ENCODE data around the gene ERN1.
"Not testable (repeated sequence)": the region's sequence is repeated elsewhere in the genome, so short reads cannot be mapped to it uniquely, and the experiment has no call there.

Gene ERN1

GRCh38 chr17:64017381-64017980 lies 112.5 kb downstream of the ERN1 start:
- Histone ChIP-seq H3K27me3 (replicated peaks; ENCODE audit: control insufficient read depth, insufficient read depth, low read length, poor library complexity, severe bottlenecking) (no peaks in the 10 kb centered on the region), H3K9me3 (ENCODE audit: control insufficient read depth, low read length) (no peaks in the 10 kb centered on the region), H3K36me3 (ENCODE audit: control insufficient read depth, insufficient read depth, low read length) (no peaks in the 10 kb centered on the region), H3K4me3 (ENCODE audit: insufficient read depth, low read depth, low read length, poor library complexity, severe bottlenecking) (peak overlapping the region; percentile 52), H3K4me1 (ENCODE audit: control insufficient read depth, insufficient read depth, low read length, poor library complexity, severe bottlenecking) (peaks cover 47% of the 10 kb centered on the region), H3K27ac (ENCODE audit: insufficient read depth, low read length, poor library complexity, severe bottlenecking) (peak overlapping the region; percentile 92)
- DNase-seq: no peak

- no peaks in the 10 kb centered on the region for H3K36me3 ChIP-seq (ENCODE audit: control insufficient read depth, insufficient read depth, low read length)
- H3K27ac ChIP-seq (ENCODE audit: insufficient read depth, low read length, poor library complexity, severe bottlenecking): peak overlapping the region; percentile 92
- H3K4me3 ChIP-seq (ENCODE audit: insufficient read depth, low read depth, low read length, poor library complexity, severe bottlenecking): peak overlapping the region; percentile 52
- H3K4me1 ChIP-seq (ENCODE audit: control insufficient read depth, insufficient read depth, low read length, poor library complexity, severe bottlenecking): peaks cover 46% of the 10 kb centered on the region
- no peaks in the 10 kb centered on the region for H3K27me3 ChIP-seq (replicated peaks; ENCODE audit: control insufficient read depth, insufficient read depth, low read length, poor library complexity, severe bottlenecking)
- H3K9me3 ChIP-seq (ENCODE audit: control insufficient read depth, low read length): no peaks in the 10 kb centered on the region
- no peak for DNase-seq
Observed at GRCh38 chr17:64016974-64017373, 113.0 kb downstream of the ERN1 start.

- H3K27ac ChIP-seq (ENCODE audit: insufficient read depth, low read length, poor library complexity, severe bottlenecking): peak overlapping the region; percentile 92
- H3K9me3 ChIP-seq (ENCODE audit: control insufficient read depth, low read length): no peaks in the 10 kb centered on the region
- H3K4me1 ChIP-seq (ENCODE audit: control insufficient read depth, insufficient read depth, low read length, poor library complexity, severe bottlenecking): peaks cover 44% of the 10 kb centered on the region
- no peaks in the 10 kb centered on the region for H3K27me3 ChIP-seq (replicated peaks; ENCODE audit: control insufficient read depth, insufficient read depth, low read length, poor library complexity, severe bottlenecking)
- peaks cover 6% of the 10 kb centered on the region for H3K36me3 ChIP-seq (ENCODE audit: control insufficient read depth, insufficient read depth, low read length)
- H3K4me3 ChIP-seq (ENCODE audit: insufficient read depth, low read depth, low read length, poor library complexity, severe bottlenecking): peak overlapping the region; percentile 52
- DNase-seq: no peak
Observed at GRCh38 chr17:64016231-64016784, 113.6 kb downstream of the ERN1 start.

GRCh38 chr17:64015447-64015846 lies 114.5 kb downstream of the ERN1 start:
- H3K4me1 ChIP-seq (ENCODE audit: control insufficient read depth, insufficient read depth, low read length, poor library complexity, severe bottlenecking): peaks cover 39% of the 10 kb centered on the region
- peak overlapping the region; percentile 92 for H3K27ac ChIP-seq (ENCODE audit: insufficient read depth, low read length, poor library complexity, severe bottlenecking)

GRCh38 chr17:64009571-64010402 lies 120.2 kb downstream of the ERN1 start:
- Histone ChIP-seq H3K36me3 (ENCODE audit: control insufficient read depth, insufficient read depth, low read length) (peaks cover 40% of the 10 kb centered on the region), H3K4me3 (ENCODE audit: insufficient read depth, low read depth, low read length, poor library complexity, severe bottlenecking) (no peak overlapping the region), H3K4me1 (ENCODE audit: control insufficient read depth, insufficient read depth, low read length, poor library complexity, severe bottlenecking) (peaks cover 43% of the 10 kb centered on the region), H3K27me3 (replicated peaks; ENCODE audit: control insufficient read depth, insufficient read depth, low read length, poor library complexity, severe bottlenecking) (no peaks in the 10 kb centered on the region), H3K27ac (ENCODE audit: insufficient read depth, low read length, poor library complexity, severe bottlenecking) (no peak overlapping the region), H3K9me3 (ENCODE audit: control insufficient read depth, low read length) (no peaks in the 10 kb centered on the region)
- no peak for DNase-seq

More at GRCh38 chr17:64015447-64015846, 114.5 kb downstream of the ERN1 start:
- peak overlapping the region; percentile 23 for H3K4me3 ChIP-seq (ENCODE audit: insufficient read depth, low read depth, low read length, poor library complexity, severe bottlenecking)
- DNase-seq: no peak
- H3K9me3 ChIP-seq (ENCODE audit: control insufficient read depth, low read length): no peaks in the 10 kb centered on the region
- H3K27me3 ChIP-seq (replicated peaks; ENCODE audit: control insufficient read depth, insufficient read depth, low read length, poor library complexity, severe bottlenecking): no peaks in the 10 kb centered on the region
- H3K36me3 ChIP-seq (ENCODE audit: control insufficient read depth, insufficient read depth, low read length): peaks cover 7% of the 10 kb centered on the region

GRCh38 chr17:64008830-64009229 lies 121.1 kb downstream of the ERN1 start:
- Histone ChIP-seq H3K27me3 (replicated peaks; ENCODE audit: control insufficient read depth, insufficient read depth, low read length, poor library complexity, severe bottlenecking) (no peaks in the 10 kb centered on the region), H3K36me3 (ENCODE audit: control insufficient read depth, insufficient read depth, low read length) (peaks cover 50% of the 10 kb centered on the region), H3K27ac (ENCODE audit: insufficient read depth, low read length, poor library complexity, severe bottlenecking) (no peak overlapping the region), H3K4me1 (ENCODE audit: control insufficient read depth, insufficient read depth, low read length, poor library complexity, severe bottlenecking) (peaks cover 35% of the 10 kb centered on the region), H3K4me3 (ENCODE audit: insufficient read depth, low read depth, low read length, poor library complexity, severe bottlenecking) (no peak overlapping the region), H3K9me3 (ENCODE audit: control insufficient read depth, low read length) (no peaks in the 10 kb centered on the region)
- no peak for DNase-seq

GRCh38 chr17:64008346-64008745 lies 121.6 kb downstream of the ERN1 start:
- Histone ChIP-seq H3K27ac (ENCODE audit: insufficient read depth, low read length, poor library complexity, severe bottlenecking) (no peak overlapping the region), H3K4me1 (ENCODE audit: control insufficient read depth, insufficient read depth, low read length, poor library complexity, severe bottlenecking) (peaks cover 34% of the 10 kb centered on the region), H3K27me3 (replicated peaks; ENCODE audit: control insufficient read depth, insufficient read depth, low read length, poor library complexity, severe bottlenecking) (no peaks in the 10 kb centered on the region), H3K4me3 (ENCODE audit: insufficient read depth, low read depth, low read length, poor library complexity, severe bottlenecking) (no peak overlapping the region), H3K9me3 (ENCODE audit: control insufficient read depth, low read length) (no peaks in the 10 kb centered on the region), H3K36me3 (ENCODE audit: control insufficient read depth, insufficient read depth, low read length) (peaks cover 55% of the 10 kb centered on the region)
- DNase-seq: no peak

GRCh38 chr17:64007838-64008282 lies 122.1 kb downstream of the ERN1 start:
- no peak overlapping the region for H3K4me3 ChIP-seq (ENCODE audit: insufficient read depth, low read depth, low read length, poor library complexity, severe bottlenecking)
- H3K27me3 ChIP-seq (replicated peaks; ENCODE audit: control insufficient read depth, insufficient read depth, low read length, poor library complexity, severe bottlenecking): no peaks in the 10 kb centered on the region
- H3K27ac ChIP-seq (ENCODE audit: insufficient read depth, low read length, poor library complexity, severe bottlenecking): no peak overlapping the region
- no peak for DNase-seq
- H3K9me3 ChIP-seq (ENCODE audit: control insufficient read depth, low read length): no peaks in the 10 kb centered on the region
- peaks cover 29% of the 10 kb centered on the region for H3K4me1 ChIP-seq (ENCODE audit: control insufficient read depth, insufficient read depth, low read length, poor library complexity, severe bottlenecking)
- H3K36me3 ChIP-seq (ENCODE audit: control insufficient read depth, insufficient read depth, low read length): peaks cover 60% of the 10 kb centered on the region

GRCh38 chr17:64007089-64007837 lies 122.7 kb downstream of the ERN1 start:
- not testable (repeated sequence) for H3K27me3 ChIP-seq (replicated peaks; ENCODE audit: control insufficient read depth, insufficient read depth, low read length, poor library complexity, severe bottlenecking); H3K9me3 ChIP-seq (ENCODE audit: control insufficient read depth, low read length); H3K4me3 ChIP-seq (ENCODE audit: insufficient read depth, low read depth, low read length, poor library complexity, severe bottlenecking); DNase-seq
- peaks cover 65% of the 10 kb centered on the region for H3K36me3 ChIP-seq (ENCODE audit: control insufficient read depth, insufficient read depth, low read length)
- H3K4me1 ChIP-seq (ENCODE audit: control insufficient read depth, insufficient read depth, low read length, poor library complexity, severe bottlenecking): peaks cover 28% of the 10 kb centered on the region
- peak overlapping the region; percentile 35 for H3K27ac ChIP-seq (ENCODE audit: insufficient read depth, low read length, poor library complexity, severe bottlenecking)
